Activated naive CD8-positive, alpha-beta T cell (primary cell): ENCODE data around the gene TIMM9.

Source experiments
- H3K27ac Mint-ChIP-seq: one replicate; pipeline ENCODE4 v1.8.0; 2021; ENCODE audit warnings: mixed read lengths
- H3K27me3 Mint-ChIP-seq: one replicate; pipeline ENCODE4 v1.8.0; 2021; ENCODE audit warnings: mixed read lengths
- H3K36me3 Mint-ChIP-seq: one replicate; pipeline ENCODE4 v1.8.0; 2021; ENCODE audit warnings: mixed read lengths
- H3K4me1 Mint-ChIP-seq: one replicate; pipeline ENCODE4 v1.8.0; 2021; ENCODE audit warnings: low read depth, mixed read lengths
- H3K4me3 Mint-ChIP-seq: one replicate; pipeline ENCODE4 v1.8.0; 2021; ENCODE audit warnings: mild to moderate bottlenecking, mixed read lengths
- H3K9me3 Mint-ChIP-seq: one replicate; pipeline ENCODE4 v1.8.0; 2021; ENCODE audit warnings: low read depth, mixed read lengths

Gene TIMM9

GRCh38 chr14:58427281-58428117, at the start of gene TIMM9, which contains the start of gene KIAA0586:
TSS of gene TIMM9 (minus strand) at chr14:58427531. CDS start at chr14:58411945, 15,586 bp downstream.
TSS of gene KIAA0586 (plus strand) at chr14:58427719. CDS start at chr14:58428265, 546 bp downstream.
- H3K4me1 Mint-ChIP-seq: peaks cover 53% of the 10 kb centered on the region
- peak within 1 kb of the TSS; percentile 93 for H3K4me3 Mint-ChIP-seq
- no peaks in the 10 kb centered on the region for H3K27me3 Mint-ChIP-seq
- H3K36me3 Mint-ChIP-seq: peaks cover 8% of the 10 kb centered on the region
- H3K27ac Mint-ChIP-seq: peak within 1 kb of the TSS; percentile 95
- H3K9me3 Mint-ChIP-seq: no peaks in the 10 kb centered on the region

- no peaks in the 10 kb centered on the region for H3K4me1 Mint-ChIP-seq
- no peaks in the 10 kb centered on the region for H3K9me3 Mint-ChIP-seq
- H3K27me3 Mint-ChIP-seq: no peaks in the 10 kb centered on the region
- H3K27ac Mint-ChIP-seq: no peak overlapping the region
- no peak overlapping the region for H3K4me3 Mint-ChIP-seq
- peaks cover 21% of the 10 kb centered on the region for H3K36me3 Mint-ChIP-seq
Measured at GRCh38 chr14:58476320-58476719, 49.0 kb upstream of the TIMM9 start.

- Mint-ChIP-seq H3K27me3 (no peaks in the 10 kb centered on the region), H3K4me3 (no peak overlapping the region), H3K4me1 (no peaks in the 10 kb centered on the region), H3K27ac (no peak overlapping the region), H3K9me3 (no peaks in the 10 kb centered on the region), H3K36me3 (peaks cover 7% of the 10 kb centered on the region)
Measured at GRCh38 chr14:58469309-58469708, 42.0 kb upstream of the TIMM9 start.

- no peak overlapping the region for H3K27ac Mint-ChIP-seq
- H3K4me3 Mint-ChIP-seq: no peak overlapping the region
- H3K4me1 Mint-ChIP-seq: no peaks in the 10 kb centered on the region
- H3K9me3 Mint-ChIP-seq: no peaks in the 10 kb centered on the region
- H3K27me3 Mint-ChIP-seq: no peaks in the 10 kb centered on the region
- peaks cover 14% of the 10 kb centered on the region for H3K36me3 Mint-ChIP-seq
Measured at GRCh38 chr14:58467575-58467974, 40.2 kb upstream of the TIMM9 start.

- H3K4me1 Mint-ChIP-seq: no peaks in the 10 kb centered on the region
- no peaks in the 10 kb centered on the region for H3K9me3 Mint-ChIP-seq
- H3K4me3 Mint-ChIP-seq: no peak overlapping the region
- H3K27me3 Mint-ChIP-seq: no peaks in the 10 kb centered on the region
- H3K27ac Mint-ChIP-seq: no peak overlapping the region
- H3K36me3 Mint-ChIP-seq: peaks cover 11% of the 10 kb centered on the region
Measured at GRCh38 chr14:58466459-58466858, 39.1 kb upstream of the TIMM9 start.

GRCh38 chr14:58465421-58465820, 38.1 kb upstream of the TIMM9 start:
- H3K4me1 Mint-ChIP-seq: no peaks in the 10 kb centered on the region
- no peaks in the 10 kb centered on the region for H3K9me3 Mint-ChIP-seq
- H3K27me3 Mint-ChIP-seq: no peaks in the 10 kb centered on the region
- H3K27ac Mint-ChIP-seq: no peak overlapping the region
- H3K36me3 Mint-ChIP-seq: peaks cover 12% of the 10 kb centered on the region
- no peak overlapping the region for H3K4me3 Mint-ChIP-seq

GRCh38 chr14:58464652-58465051, 37.3 kb upstream of the TIMM9 start:
- H3K4me3 Mint-ChIP-seq: no peak overlapping the region
- peaks cover 12% of the 10 kb centered on the region for H3K36me3 Mint-ChIP-seq
- no peaks in the 10 kb centered on the region for H3K9me3 Mint-ChIP-seq
- H3K27ac Mint-ChIP-seq: no peak overlapping the region
- no peaks in the 10 kb centered on the region for H3K27me3 Mint-ChIP-seq
- no peaks in the 10 kb centered on the region for H3K4me1 Mint-ChIP-seq

- no peaks in the 10 kb centered on the region for H3K27me3 Mint-ChIP-seq
- H3K27ac Mint-ChIP-seq: no peak overlapping the region
- H3K36me3 Mint-ChIP-seq: peaks cover 10% of the 10 kb centered on the region
- no peaks in the 10 kb centered on the region for H3K4me1 Mint-ChIP-seq
- H3K4me3 Mint-ChIP-seq: no peak overlapping the region
- no peaks in the 10 kb centered on the region for H3K9me3 Mint-ChIP-seq
Measured at GRCh38 chr14:58463147-58463546, 35.8 kb upstream of the TIMM9 start.

GRCh38 chr14:58460772-58461171, 33.4 kb upstream of the TIMM9 start:
- Mint-ChIP-seq H3K4me1 (no peaks in the 10 kb centered on the region), H3K36me3 (peaks cover 15% of the 10 kb centered on the region), H3K27me3 (no peaks in the 10 kb centered on the region), H3K27ac (no peak overlapping the region), H3K4me3 (no peak overlapping the region), H3K9me3 (no peaks in the 10 kb centered on the region)

GRCh38 chr14:58455593-58456265, 28.4 kb upstream of the TIMM9 start:
- Mint-ChIP-seq H3K4me1 (no peaks in the 10 kb centered on the region), H3K27me3 (no peaks in the 10 kb centered on the region), H3K9me3 (no peaks in the 10 kb centered on the region), H3K36me3 (peaks cover 21% of the 10 kb centered on the region), H3K27ac (peak overlapping the region; percentile 12), H3K4me3 (no peak overlapping the region)

- no peak overlapping the region for H3K27ac Mint-ChIP-seq
- H3K4me3 Mint-ChIP-seq: no peak overlapping the region
- no peaks in the 10 kb centered on the region for H3K9me3 Mint-ChIP-seq
- H3K36me3 Mint-ChIP-seq: no peaks in the 10 kb centered on the region
- no peaks in the 10 kb centered on the region for H3K27me3 Mint-ChIP-seq
- H3K4me1 Mint-ChIP-seq: no peaks in the 10 kb centered on the region
Measured at GRCh38 chr14:58444627-58445026, 17.3 kb upstream of the TIMM9 start.

GRCh38 chr14:58439476-58439875, 12.1 kb upstream of the TIMM9 start:
- no peak overlapping the region for H3K4me3 Mint-ChIP-seq
- peaks cover 3% of the 10 kb centered on the region for H3K4me1 Mint-ChIP-seq
- H3K27ac Mint-ChIP-seq: no peak overlapping the region
- H3K27me3 Mint-ChIP-seq: no peaks in the 10 kb centered on the region
- H3K36me3 Mint-ChIP-seq: peaks cover 6% of the 10 kb centered on the region
- no peaks in the 10 kb centered on the region for H3K9me3 Mint-ChIP-seq

GRCh38 chr14:58430156-58430555, 2.8 kb upstream of the TIMM9 start:
- H3K4me1 Mint-ChIP-seq: peaks cover 44% of the 10 kb centered on the region
- peak overlapping the region; percentile 24 for H3K27ac Mint-ChIP-seq
- H3K9me3 Mint-ChIP-seq: no peaks in the 10 kb centered on the region
- peak overlapping the region; percentile 68 for H3K4me3 Mint-ChIP-seq
- no peaks in the 10 kb centered on the region for H3K27me3 Mint-ChIP-seq
- H3K36me3 Mint-ChIP-seq: peaks cover 7% of the 10 kb centered on the region

- Mint-ChIP-seq H3K4me1 (peaks cover 53% of the 10 kb centered on the region), H3K9me3 (no peaks in the 10 kb centered on the region), H3K27me3 (no peaks in the 10 kb centered on the region), H3K4me3 (peak overlapping the region; percentile 93), H3K27ac (peak overlapping the region; percentile 95), H3K36me3 (peaks cover 8% of the 10 kb centered on the region)
Measured at GRCh38 chr14:58428118-58428683, 870 bp upstream of the TIMM9 start.

- H3K4me3 Mint-ChIP-seq: peak overlapping the region; percentile 93
- H3K36me3 Mint-ChIP-seq: peaks cover 6% of the 10 kb centered on the region
Measured at GRCh38 chr14:58426670-58427280, 556 bp downstream of the TIMM9 start.

More at GRCh38 chr14:58426670-58427280, 556 bp downstream of the TIMM9 start:
- H3K27me3 Mint-ChIP-seq: no peaks in the 10 kb centered on the region
- H3K9me3 Mint-ChIP-seq: no peaks in the 10 kb centered on the region
- peak overlapping the region; percentile 95 for H3K27ac Mint-ChIP-seq
- H3K4me1 Mint-ChIP-seq: peaks cover 51% of the 10 kb centered on the region
